ENCODE results near the gene RAD51B. TPM values are rescaled to one million over a fixed set of nuclear protein-coding genes. Genes with fewer than 3 reads are reported as not detected.
A peak's percentile ranks its signal among the peaks of the same experiment; 100 is the strongest.

Gene RAD51B
- total RNA-seq, 1 experiment from 2014 or later = 20.0 TPM

GRCh38 chr14:67942080-67942710 lies 122.6 kb downstream of the RAD51B start:
- ATAC-seq (no peak), DNase-seq (ENCODE audit: low read depth, low spot score) (no peak)
- Histone ChIP-seq H3K9ac (ENCODE audit: low read length) (no peak overlapping the region), H4K20me1 (ENCODE audit: insufficient read depth) (no peaks in the 10 kb centered on the region), H3K9me2 (ENCODE audit: insufficient read depth) (no peaks in the 10 kb centered on the region), H3K36me3 (ENCODE audit: control insufficient read depth in 1 of 2, insufficient read depth in 2 of 2, low read length in 2 of 2) (no peaks in the 10 kb centered on the region), H3K4me1 (ENCODE audit: control insufficient read depth in 1 of 2, insufficient read depth in 2 of 2, low read length in 2 of 2) (peaks cover 21 to 42% of the 10 kb centered on the region in 2 experiments), H3K9me3 (ENCODE audit: control insufficient read depth in 1 of 2, insufficient read depth in 1 of 2, low read depth in 1 of 2, low read length in 2 of 2) (no peaks in the 10 kb centered on the region), H3K27me3 (ENCODE audit: insufficient read depth, low read length) (no peaks in the 10 kb centered on the region), H2AFZ (ENCODE audit: low read depth, low read length, poor library complexity, severe bottlenecking) (no peak overlapping the region), H3K4me3 (replicated peaks in 1 of 2; ENCODE audit: low read depth in 1 of 2, low read length in 2 of 2) (no peak overlapping the region), H3K4me2 (ENCODE audit: low read length) (no peak overlapping the region), H3K79me2 (ENCODE audit: insufficient read depth, low read length) (no peaks in the 10 kb centered on the region), H3K27ac (ENCODE audit: low read depth, low read length) (peak overlapping the region; percentile 83; the same call in 1 of the 2 replicates)
- ChIA-PET CTCF (interaction anchor here (0.7 to 1.6 kb wide), 2 partner anchors 8 to 883 kb away, joined by 3 to 4 read pairs; no protein-coding TSS in a partner anchor), RAD21 (ENCODE audit: low non-redundant PET in 1 of 2, low total read pairs in 2 of 2, uncharacterized antibody in 2 of 2, unreplicated experiment in 2 of 2) (no interaction called here), POLR2A (no interaction called here)
- intact Hi-C loops (cut with micrococcal nuclease) = loop anchor here (2.0 to 10.0 kb wide), 5 partner anchors 205 to 845 kb away; no protein-coding TSS in a partner anchor
- no TSS peak for BruUV-seq (replicated peaks)
- TF ChIP-seq EZH2 (IDR thresholded peaks at IDR 0.05) = no peak

GRCh38 chr14:67943947-67944346 lies 124.4 kb downstream of the RAD51B start:
- Histone ChIP-seq H3K27ac (ENCODE audit: low read depth, low read length) (peak overlapping the region; percentile 88; the same call in 1 of the 2 replicates), H3K4me2 (ENCODE audit: low read length) (no peak overlapping the region), H3K9me2 (ENCODE audit: insufficient read depth) (no peaks in the 10 kb centered on the region), H2AFZ (ENCODE audit: low read depth, low read length, poor library complexity, severe bottlenecking) (no peak overlapping the region), H3K27me3 (ENCODE audit: insufficient read depth, low read length) (no peaks in the 10 kb centered on the region), H3K79me2 (ENCODE audit: insufficient read depth, low read length) (no peaks in the 10 kb centered on the region), H3K4me3 (replicated peaks in 1 of 2; ENCODE audit: low read depth in 1 of 2, low read length in 2 of 2) (no peak overlapping the region), H4K20me1 (ENCODE audit: insufficient read depth) (no peaks in the 10 kb centered on the region), H3K9ac (ENCODE audit: low read length) (no peak overlapping the region), H3K36me3 (ENCODE audit: control insufficient read depth in 1 of 2, insufficient read depth in 2 of 2, low read length in 2 of 2) (no peaks in the 10 kb centered on the region), H3K4me1 (ENCODE audit: control insufficient read depth in 1 of 2, insufficient read depth in 2 of 2, low read length in 2 of 2) (peaks cover 21 to 42% of the 10 kb centered on the region in 2 experiments), H3K9me3 (ENCODE audit: control insufficient read depth in 1 of 2, insufficient read depth in 1 of 2, low read depth in 1 of 2, low read length in 2 of 2) (no peaks in the 10 kb centered on the region)
- ATAC-seq = peak; percentile 82
- peak; percentile 71 for DNase-seq (ENCODE audit: low read depth, low spot score)
- TF ChIP-seq RAD21 (IDR thresholded peaks at IDR 0.05; ENCODE audit: low read depth) = peak; percentile 89
- no peak for TF ChIP-seq ZFX (IDR thresholded peaks at IDR 0.05)
- no peak for TF ChIP-seq CBX3 (IDR thresholded peaks at IDR 0.05; ENCODE audit: low read depth)
- TF ChIP-seq SRF (IDR thresholded peaks at IDR 0.05; ENCODE audit: low read depth) = no peak
- no peak for TF ChIP-seq MAX (IDR thresholded peaks at IDR 0.05)
- peak; percentile 56 to 83 (median 74); a peak in 5 of 6 replicates for TF ChIP-seq CTCF (IDR thresholded peaks at IDR 0.05 in 2 of 3, conservative IDR thresholded peaks at IDR 0.05 in 1 of 3; ENCODE audit: borderline replicate concordance in 1 of 3, insufficient read depth in 1 of 3, low read depth in 2 of 3, low read length in 2 of 3)
- BruUV-seq (replicated peaks) = no TSS peak
- intact Hi-C loops (cut with micrococcal nuclease) = loop anchor here (2.0 to 10.0 kb wide), 7 partner anchors 203 to 873 kb away; partner anchors contain the start of gene ZFP36L1
- POLR2A ChIA-PET = interaction anchor here (0.6 to 1.4 kb wide), 6 partner anchors 201 to 889 kb away, joined by 3 to 10 read pairs (median 4); partner anchors contain the start of gene ZFP36L1
- RAD21 ChIA-PET (ENCODE audit: low non-redundant PET in 1 of 2, low total read pairs in 2 of 2, uncharacterized antibody in 2 of 2, unreplicated experiment in 2 of 2) = interaction anchor here (0.6 to 1.0 kb wide), 3 partner anchors 248 to 879 kb away, joined by 3 to 5 read pairs (median 3); no protein-coding TSS in a partner anchor
- CTCF ChIA-PET = interaction anchor here (0.5 to 2.6 kb wide), 15 partner anchors 8 to 900 kb away, joined by 3 to 17 read pairs (median 4); no protein-coding TSS in a partner anchor

All from HCT116 (cell line).